ENCODE results near the gene SYNJ2.

SYNJ2 gene

DNA sequence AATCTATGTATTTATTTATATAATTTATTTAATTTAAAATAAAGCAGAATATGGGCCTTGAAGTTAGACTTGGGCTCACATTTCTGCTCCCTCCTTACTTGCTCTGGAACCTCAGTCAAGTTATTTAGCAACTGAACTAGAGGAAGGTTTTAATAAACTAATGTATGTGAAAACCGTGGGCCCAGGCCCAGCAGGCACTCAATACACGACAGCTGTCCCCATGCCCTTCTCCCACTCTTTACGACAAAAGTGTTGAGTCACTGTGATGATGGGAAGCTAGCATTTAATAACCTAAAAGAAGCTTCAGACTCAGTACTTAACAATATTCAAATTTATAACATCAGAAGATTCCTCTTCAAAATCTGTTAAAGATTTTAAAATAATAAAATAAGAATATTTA is 139.7 kb downstream of the SYNJ2 start:
- no peak for DNase-seq (ENCODE audit: low read depth in 2 of 2)

DNA sequence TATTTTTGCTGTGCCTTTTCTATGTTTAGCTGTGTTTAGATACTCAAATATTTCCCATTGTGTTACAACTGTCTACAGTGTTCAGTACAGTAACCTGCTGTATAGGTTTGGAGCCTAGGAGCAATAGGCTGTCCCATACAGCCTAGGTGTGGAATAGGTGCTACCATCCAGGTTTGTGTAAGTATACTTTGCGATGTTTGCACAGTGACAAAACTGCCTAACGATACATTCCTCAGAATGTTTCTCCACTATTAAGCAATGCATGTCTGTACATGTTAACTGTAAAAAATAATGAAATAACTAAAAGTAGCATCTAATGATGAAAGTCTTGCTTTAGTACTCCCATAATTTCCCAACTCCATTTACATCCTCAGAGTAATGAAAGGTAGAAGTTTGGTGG is 140.4 kb downstream of the SYNJ2 start:
- no peak for DNase-seq (ENCODE audit: low read depth in 2 of 2)

DNA sequence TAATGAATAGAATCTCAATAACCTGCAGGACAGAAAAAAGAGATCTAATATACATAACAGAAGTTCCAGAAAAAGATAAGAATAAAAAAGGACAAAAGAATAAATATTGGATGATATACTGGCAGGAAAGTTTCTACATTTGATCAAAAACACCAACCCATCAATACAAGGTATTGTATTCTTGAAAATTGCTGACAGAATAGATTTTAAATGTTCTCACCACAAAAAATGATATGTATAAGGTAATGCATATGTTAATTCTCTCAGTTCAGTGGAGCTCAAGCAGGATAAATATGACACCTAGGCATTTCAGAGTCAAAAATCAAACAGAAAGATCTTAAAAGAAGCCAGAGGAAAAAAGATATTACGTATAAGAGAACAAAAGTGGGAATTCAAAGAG is 142.6 kb downstream of the SYNJ2 start:
- no peak for DNase-seq (ENCODE audit: low read depth in 2 of 2)

DNA sequence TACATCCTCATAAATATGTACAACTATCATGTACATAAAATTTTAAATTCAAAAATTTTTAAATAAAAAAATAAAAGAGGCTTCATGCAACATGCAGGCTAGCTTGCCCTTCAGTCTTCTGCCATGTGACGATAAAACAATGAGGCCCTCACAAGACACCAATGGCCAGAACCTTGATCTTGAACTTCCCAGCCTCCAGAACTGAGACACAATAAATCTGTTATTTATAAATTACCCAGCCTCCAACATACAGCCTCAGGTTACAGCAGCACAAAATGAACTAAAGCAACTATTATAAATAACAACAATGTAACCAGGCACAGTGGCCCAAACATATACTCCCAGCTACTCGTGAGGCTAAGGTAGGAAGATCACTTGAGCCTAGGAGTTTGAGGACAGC is 143.6 kb downstream of the SYNJ2 start:
- DNase-seq (ENCODE audit: low read depth in 2 of 2), result no peak

DNA sequence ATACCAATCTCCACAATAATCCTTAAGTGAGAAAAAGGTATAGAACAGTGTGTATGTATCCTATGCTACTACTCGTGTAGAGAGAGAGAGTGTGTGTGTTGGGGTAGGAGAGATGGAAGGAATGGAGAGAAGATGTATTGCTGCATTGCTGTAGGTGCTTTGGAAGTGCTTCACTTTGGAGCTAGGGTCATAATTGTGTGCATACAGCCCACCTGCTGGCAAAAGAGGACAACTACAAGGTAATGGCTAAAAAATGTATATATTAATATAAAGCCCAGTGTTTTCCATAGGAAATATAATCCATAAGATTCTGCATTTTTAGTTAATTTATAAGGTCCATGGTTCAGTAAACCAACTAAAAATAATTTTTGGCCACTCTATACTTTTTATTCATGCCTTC is 150.3 kb downstream of the SYNJ2 start:
- DNase-seq (ENCODE audit: low read depth in 2 of 2), result no peak

DNA sequence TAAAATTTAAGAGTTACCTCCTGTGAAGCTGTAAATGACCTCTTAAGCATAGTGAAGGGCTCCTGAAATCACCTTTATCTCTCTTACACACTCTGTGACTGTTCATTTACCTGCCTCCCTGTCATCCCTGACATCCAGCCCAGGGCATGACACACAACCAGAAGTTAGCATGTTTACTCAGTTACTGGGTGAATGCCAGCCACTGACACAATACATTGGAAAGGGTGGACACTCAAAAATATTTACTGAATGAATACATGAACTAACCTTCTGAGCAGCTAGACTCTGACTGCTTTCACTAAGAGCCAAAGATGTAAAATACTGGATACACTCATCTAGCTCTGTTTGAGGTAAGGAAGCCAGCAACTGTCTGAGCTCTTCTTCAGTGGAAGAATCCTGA is 161.1 kb downstream of the SYNJ2 start:
- DNase-seq (ENCODE audit: low read depth in 2 of 2), result no peak

DNA sequence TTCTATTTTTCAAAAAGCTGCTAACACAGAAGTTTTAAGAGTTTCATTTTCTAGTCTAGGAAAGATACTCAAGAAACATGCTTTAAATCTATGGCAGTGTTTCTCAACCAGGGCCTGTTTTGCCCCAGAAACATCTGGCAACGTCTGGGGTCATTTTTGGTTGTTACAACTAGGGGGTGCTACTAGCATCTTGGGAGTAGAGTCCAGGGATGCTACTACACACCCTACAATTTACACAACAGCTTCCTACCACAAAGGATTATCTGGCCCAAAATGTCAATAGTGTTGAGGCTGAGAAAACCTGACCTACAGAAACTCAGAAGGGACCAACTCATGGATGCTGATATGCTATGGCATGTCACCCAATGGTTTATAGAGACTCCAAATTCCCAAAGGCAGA is 162.0 kb downstream of the SYNJ2 start:
- DNase-seq (ENCODE audit: low read depth in 2 of 2), result no peak

All from stimulated activated CD8-positive, alpha-beta memory T cell treated with anti-CD3 and anti-CD28 coated beads, Interleukin-7, amount 100 ng/mL, for 1 hour (primary cell).